Stimulated activated naive CD8-positive, alpha-beta T cell treated with anti-CD3 and anti-CD28 coated beads, Interleukin-15, Interleukin-2, amounts not matched to agents 100 ng/mL and 50 ng/mL, for 24 hours (primary cell): ENCODE measurements around the gene GRK5.

Experiments
- H3K27ac Mint-ChIP-seq: one replicate; pipeline ENCODE4 v1.8.0; 2021; ENCODE audit warnings: mild to moderate bottlenecking, mixed read lengths
- H3K27me3 Mint-ChIP-seq: one replicate; pipeline ENCODE4 v1.8.0; 2021; ENCODE audit warnings: mixed read lengths
- H3K36me3 Mint-ChIP-seq: one replicate; pipeline ENCODE4 v1.8.0; 2021; ENCODE audit warnings: low read depth, mixed read lengths
- H3K4me1 Mint-ChIP-seq: one replicate; pipeline ENCODE4 v1.8.0; 2021; ENCODE audit warnings: low read depth, mixed read lengths
- H3K4me3 Mint-ChIP-seq: one replicate; pipeline ENCODE4 v1.8.0; 2021; ENCODE audit warnings: mild to moderate bottlenecking, mixed read lengths
- H3K9me3 Mint-ChIP-seq: one replicate; pipeline ENCODE4 v1.8.0; 2021; ENCODE audit warnings: mixed read lengths

GRK5 gene

DNA sequence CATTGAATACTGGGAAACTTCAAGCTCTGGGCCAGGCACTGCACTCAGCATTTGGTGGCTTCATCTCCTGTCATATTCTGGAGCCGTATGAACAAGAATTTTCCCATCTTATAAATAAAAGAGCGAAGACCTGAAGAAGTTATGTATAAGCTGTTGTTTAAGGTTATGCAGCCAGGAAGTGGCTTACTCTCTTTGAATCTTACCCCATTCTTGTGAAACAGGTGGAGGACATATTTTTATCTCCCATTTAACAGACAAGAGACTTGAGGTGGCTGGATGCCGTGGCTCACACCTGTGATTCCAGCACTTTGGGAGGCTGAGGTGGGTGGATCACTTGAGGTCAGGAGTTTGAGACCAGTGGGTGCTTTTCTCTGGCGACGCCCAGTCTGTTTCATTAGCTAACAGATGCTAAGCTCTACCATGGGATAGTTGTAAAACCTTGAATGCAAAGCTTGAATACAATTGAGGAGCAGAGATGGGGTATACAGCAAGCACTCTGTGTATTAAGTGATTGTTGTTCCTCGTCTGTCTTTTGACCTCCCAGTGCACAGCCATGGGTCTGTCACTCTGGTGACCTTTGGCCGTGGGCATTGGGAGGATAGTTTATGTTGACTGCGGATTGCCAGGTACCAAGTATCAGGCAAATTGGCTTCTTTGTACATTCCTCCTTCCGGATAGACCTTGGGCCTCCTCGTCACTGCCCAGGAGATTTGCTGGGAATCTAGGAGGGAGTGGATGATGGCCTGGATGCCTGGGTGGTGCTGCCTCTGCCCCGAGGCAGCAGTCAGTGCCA, 85.8 kb downstream of the GRK5 start:
- H3K27me3 Mint-ChIP-seq = no peaks in the 10 kb centered on the region
- H3K9me3 Mint-ChIP-seq = peaks cover 6% of the 10 kb centered on the region
- no peak overlapping the region for H3K27ac Mint-ChIP-seq
- peaks cover 52% of the 10 kb centered on the region for H3K4me1 Mint-ChIP-seq
- no peak overlapping the region for H3K4me3 Mint-ChIP-seq
- H3K36me3 Mint-ChIP-seq = peaks cover 19% of the 10 kb centered on the region

DNA sequence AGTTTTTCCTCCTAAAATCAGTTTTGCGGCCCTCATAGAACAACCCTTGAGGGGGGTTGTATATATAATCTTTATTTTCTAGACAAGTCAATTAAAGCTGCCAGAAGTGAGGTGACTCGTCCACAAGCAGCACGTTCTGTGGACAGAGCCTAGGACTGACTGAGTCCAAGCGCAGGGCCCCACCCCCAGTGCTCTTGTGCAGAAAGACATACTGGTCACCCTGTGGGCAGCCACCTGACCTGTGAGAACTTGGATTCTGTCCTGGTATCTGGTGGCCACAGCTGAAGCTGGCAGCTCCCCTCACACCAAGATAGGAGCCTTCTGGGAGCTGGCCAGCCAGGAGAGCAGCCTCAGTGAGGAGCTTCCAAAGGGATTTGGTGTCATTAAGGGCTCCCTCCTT, 89.3 kb downstream of the GRK5 start:
- Mint-ChIP-seq H3K27me3 (no peaks in the 10 kb centered on the region), H3K36me3 (peaks cover 20% of the 10 kb centered on the region), H3K4me1 (peaks cover 53% of the 10 kb centered on the region), H3K4me3 (no peak overlapping the region), H3K9me3 (peaks cover 6% of the 10 kb centered on the region), H3K27ac (no peak overlapping the region)

GRCh38 chr10:119297207-119297968, 90.0 kb downstream of the GRK5 start:
- Mint-ChIP-seq H3K36me3 (peaks cover 20% of the 10 kb centered on the region), H3K4me3 (no peak overlapping the region), H3K27ac (no peak overlapping the region), H3K27me3 (no peaks in the 10 kb centered on the region), H3K4me1 (peaks cover 53% of the 10 kb centered on the region), H3K9me3 (peaks cover 6% of the 10 kb centered on the region)

- H3K27ac Mint-ChIP-seq = no peak overlapping the region
- H3K27me3 Mint-ChIP-seq = no peaks in the 10 kb centered on the region
- peaks cover 57% of the 10 kb centered on the region for H3K4me1 Mint-ChIP-seq
- H3K36me3 Mint-ChIP-seq = peaks cover 20% of the 10 kb centered on the region
- H3K9me3 Mint-ChIP-seq = peaks cover 6% of the 10 kb centered on the region
- H3K4me3 Mint-ChIP-seq = no peak overlapping the region
Measured at GRCh38 chr10:119298810-119299209, 91.4 kb downstream of the GRK5 start.

DNA sequence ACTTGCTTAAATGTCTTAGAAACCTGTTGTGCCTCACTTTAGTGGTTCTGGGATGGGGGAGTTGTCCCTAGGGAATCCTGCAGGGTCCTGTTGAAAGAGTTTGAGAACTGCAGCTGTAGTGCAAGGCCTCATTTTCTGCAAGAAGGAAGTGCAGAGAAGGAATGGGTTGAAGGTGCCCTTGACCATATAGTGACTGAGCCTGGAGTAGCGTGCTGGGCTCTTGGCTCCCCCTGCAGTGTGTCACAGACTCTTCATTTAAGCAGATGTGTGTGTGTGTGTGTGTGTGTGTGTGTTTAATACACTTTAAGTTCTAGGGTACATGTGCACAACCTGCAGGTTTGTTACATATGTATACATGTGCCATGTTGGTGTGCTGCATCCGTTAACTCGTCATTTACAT, 92.2 kb downstream of the GRK5 start:
- peaks cover 6% of the 10 kb centered on the region for H3K9me3 Mint-ChIP-seq
- no peak overlapping the region for H3K27ac Mint-ChIP-seq
- H3K4me3 Mint-ChIP-seq = no peak overlapping the region
- H3K4me1 Mint-ChIP-seq = peaks cover 64% of the 10 kb centered on the region
- H3K36me3 Mint-ChIP-seq = peaks cover 20% of the 10 kb centered on the region
- no peaks in the 10 kb centered on the region for H3K27me3 Mint-ChIP-seq

GRCh38 chr10:119301397-119301796, 94.0 kb downstream of the GRK5 start:
- peak overlapping the region; percentile 70 for H3K4me3 Mint-ChIP-seq
- peaks cover 12% of the 10 kb centered on the region for H3K36me3 Mint-ChIP-seq
- H3K9me3 Mint-ChIP-seq = peaks cover 6% of the 10 kb centered on the region

DNA sequence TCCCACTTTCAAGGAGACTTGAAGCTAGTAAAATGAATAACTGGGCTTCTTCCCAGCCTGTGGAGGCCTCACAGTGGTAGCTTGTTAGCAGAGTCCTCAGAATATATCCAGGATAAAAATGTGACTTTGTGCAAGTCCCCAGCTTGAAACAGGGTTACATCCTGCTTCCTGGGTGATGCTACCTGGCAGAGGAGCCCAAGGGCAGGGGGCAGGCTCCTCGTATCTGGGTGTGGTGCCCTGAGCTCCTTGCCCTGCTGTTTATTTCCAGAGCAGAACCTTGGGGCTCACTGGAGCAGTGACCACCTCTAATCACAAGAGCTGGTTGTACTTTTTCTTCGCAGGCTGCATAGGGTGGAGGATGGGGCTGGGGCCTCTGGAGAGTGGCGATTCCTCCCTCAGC, 94.8 kb downstream of the GRK5 start:
- peaks cover 11% of the 10 kb centered on the region for H3K36me3 Mint-ChIP-seq
- H3K27me3 Mint-ChIP-seq = no peaks in the 10 kb centered on the region
- peak overlapping the region; percentile 94 for H3K27ac Mint-ChIP-seq
- H3K4me1 Mint-ChIP-seq = peaks cover 91% of the 10 kb centered on the region
- peaks cover 6% of the 10 kb centered on the region for H3K9me3 Mint-ChIP-seq
- no peak overlapping the region for H3K4me3 Mint-ChIP-seq

More at GRCh38 chr10:119301397-119301796, 94.0 kb downstream of the GRK5 start:
- Mint-ChIP-seq H3K27me3 (no peaks in the 10 kb centered on the region), H3K27ac (peak overlapping the region; percentile 94), H3K4me1 (peaks cover 83% of the 10 kb centered on the region)

DNA sequence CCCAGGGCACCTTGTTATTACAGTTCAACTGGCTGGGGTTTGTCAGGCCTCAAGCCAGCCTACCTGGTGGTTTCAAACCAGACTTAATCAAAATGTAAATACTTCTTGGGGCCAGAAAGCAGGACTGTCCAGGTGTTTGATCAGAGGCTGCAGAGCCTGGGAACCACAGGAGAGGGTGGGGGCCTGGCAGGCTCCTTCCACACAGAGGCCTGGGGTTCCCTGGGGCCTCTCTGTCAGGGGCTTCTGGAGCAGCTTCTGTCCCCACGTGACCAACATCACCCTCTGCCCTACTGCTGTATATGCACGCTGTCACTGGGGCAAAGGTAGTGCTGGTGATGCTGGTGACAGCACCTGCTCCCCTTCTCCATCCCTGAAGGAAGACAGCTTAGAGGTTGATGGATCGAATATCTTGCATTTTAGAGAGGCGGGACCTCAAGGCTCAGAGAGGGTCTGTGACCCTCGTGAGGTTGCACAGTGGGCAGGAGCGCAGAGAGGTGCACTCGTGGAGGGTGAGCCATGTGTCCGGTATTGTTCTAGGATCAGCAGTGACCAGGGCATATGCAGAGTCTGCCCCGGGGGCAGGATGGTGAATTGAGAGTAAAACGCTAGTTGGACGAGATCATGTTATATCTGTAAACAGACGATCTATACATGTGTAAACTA, 95.4 kb downstream of the GRK5 start:
- Mint-ChIP-seq H3K4me3 (peak overlapping the region; percentile 2), H3K36me3 (peaks cover 7% of the 10 kb centered on the region), H3K4me1 (peaks cover 95% of the 10 kb centered on the region), H3K9me3 (peaks cover 3% of the 10 kb centered on the region), H3K27ac (peak overlapping the region; percentile 94), H3K27me3 (no peaks in the 10 kb centered on the region)

GRCh38 chr10:119303886-119304285, 96.5 kb downstream of the GRK5 start:
- Mint-ChIP-seq H3K27me3 (no peaks in the 10 kb centered on the region), H3K4me3 (no peak overlapping the region), H3K27ac (no peak overlapping the region)

DNA sequence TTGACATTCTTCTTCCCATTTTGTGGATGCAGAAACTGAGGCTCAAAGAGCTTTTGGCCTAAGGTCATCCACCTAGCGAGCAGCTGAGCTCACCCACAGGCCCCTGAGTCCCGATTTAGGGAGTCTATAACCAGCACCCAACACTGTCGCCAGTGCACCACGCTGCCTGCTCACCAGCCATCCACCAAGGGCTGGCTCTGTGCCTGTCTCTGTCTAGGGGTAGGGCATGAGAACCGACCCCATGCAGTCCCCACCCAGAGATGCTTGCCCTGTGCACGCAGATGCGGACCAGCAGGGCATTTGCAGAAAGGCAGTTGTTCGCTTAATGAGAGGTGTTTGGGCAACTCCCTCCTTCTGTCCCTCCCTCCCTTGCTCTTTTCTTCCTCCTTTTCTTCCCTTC, 97.2 kb downstream of the GRK5 start:
- peaks cover 98% of the 10 kb centered on the region for H3K4me1 Mint-ChIP-seq
- H3K27me3 Mint-ChIP-seq = no peaks in the 10 kb centered on the region
- H3K4me3 Mint-ChIP-seq = no peak overlapping the region

More at GRCh38 chr10:119303886-119304285, 96.5 kb downstream of the GRK5 start:
- H3K36me3 Mint-ChIP-seq = no peaks in the 10 kb centered on the region
- peaks cover 94% of the 10 kb centered on the region for H3K4me1 Mint-ChIP-seq
- H3K9me3 Mint-ChIP-seq = no peaks in the 10 kb centered on the region

DNA sequence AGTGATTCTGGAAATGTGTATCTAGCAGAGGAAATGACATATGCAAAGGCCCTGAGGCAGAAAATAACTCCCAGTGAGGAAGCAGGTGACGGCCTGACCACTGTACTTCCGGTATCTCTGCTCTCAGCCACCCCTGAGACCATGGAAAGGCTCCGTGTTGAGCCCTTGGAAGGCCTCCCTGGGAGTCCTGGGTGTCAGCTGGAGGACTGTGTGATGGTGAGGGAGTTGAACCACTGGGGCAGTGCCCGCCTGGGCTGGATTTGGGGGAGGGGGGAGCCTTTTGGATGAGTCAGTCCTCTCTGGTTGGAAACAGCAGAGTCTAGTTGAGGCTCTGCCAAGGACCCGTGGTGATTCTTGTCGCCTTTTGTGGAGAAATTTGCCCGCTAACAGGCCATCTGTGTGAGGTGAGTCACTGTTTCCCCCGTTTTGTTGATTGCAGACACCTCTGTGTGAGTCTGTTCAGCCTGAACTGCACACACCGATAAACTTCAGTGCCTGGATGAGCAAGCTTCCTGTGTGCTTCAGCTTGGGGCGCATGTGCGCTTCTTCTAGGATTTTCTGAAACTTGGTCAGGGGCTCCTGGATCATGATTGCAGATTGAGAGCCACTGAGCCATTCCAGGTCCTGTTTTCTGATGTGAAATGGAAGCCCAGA, 98.6 kb downstream of the GRK5 start:
- no peaks in the 10 kb centered on the region for H3K36me3 Mint-ChIP-seq
- H3K27ac Mint-ChIP-seq = peak overlapping the region; percentile 99
- peak overlapping the region; percentile 76 for H3K4me3 Mint-ChIP-seq
- H3K4me1 Mint-ChIP-seq = peaks cover 98% of the 10 kb centered on the region
- H3K27me3 Mint-ChIP-seq = peaks cover 6% of the 10 kb centered on the region
- no peaks in the 10 kb centered on the region for H3K9me3 Mint-ChIP-seq

More for the DNA sequence above, 97.2 kb downstream of the GRK5 start:
- H3K27ac Mint-ChIP-seq = peak overlapping the region; percentile 99
- no peaks in the 10 kb centered on the region for H3K9me3 Mint-ChIP-seq
- H3K36me3 Mint-ChIP-seq = no peaks in the 10 kb centered on the region

DNA sequence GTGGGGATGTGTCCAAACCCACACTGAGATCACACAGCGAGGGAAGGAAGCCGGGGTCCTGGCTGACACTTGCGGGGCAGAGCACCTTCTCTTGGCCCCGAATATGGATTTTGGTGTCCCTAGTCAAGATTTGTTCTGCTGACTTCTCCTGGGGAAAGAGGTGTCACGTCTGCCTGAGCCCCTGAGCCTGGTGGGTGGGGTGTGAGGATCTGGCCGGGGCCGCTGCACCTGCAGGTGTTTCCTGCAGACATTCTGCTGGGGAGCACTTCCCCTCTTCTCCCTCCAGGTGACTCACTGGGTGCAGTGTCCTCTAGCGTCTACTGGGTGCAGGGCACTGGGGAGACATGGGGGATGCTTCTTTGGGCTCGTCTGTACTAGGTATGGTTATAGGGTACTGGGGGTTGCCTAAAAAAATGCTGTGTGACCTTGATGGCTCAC, 99.2 kb downstream of the GRK5 start:
- peak overlapping the region; percentile 99 for H3K27ac Mint-ChIP-seq

GRCh38 chr10:119306986-119307392, 99.6 kb downstream of the GRK5 start:
- H3K4me3 Mint-ChIP-seq = peak overlapping the region; percentile 76
- peak overlapping the region; percentile 99 for H3K27ac Mint-ChIP-seq
- H3K36me3 Mint-ChIP-seq = no peaks in the 10 kb centered on the region
- peaks cover 91% of the 10 kb centered on the region for H3K4me1 Mint-ChIP-seq
- H3K9me3 Mint-ChIP-seq = no peaks in the 10 kb centered on the region
- H3K27me3 Mint-ChIP-seq = peaks cover 9% of the 10 kb centered on the region

More for the DNA sequence above, 99.2 kb downstream of the GRK5 start:
- H3K36me3 Mint-ChIP-seq = no peaks in the 10 kb centered on the region
- H3K27me3 Mint-ChIP-seq = peaks cover 9% of the 10 kb centered on the region
- peaks cover 96% of the 10 kb centered on the region for H3K4me1 Mint-ChIP-seq
- H3K9me3 Mint-ChIP-seq = no peaks in the 10 kb centered on the region
- peak overlapping the region; percentile 76 for H3K4me3 Mint-ChIP-seq

- H3K4me3 Mint-ChIP-seq = no peak overlapping the region
- H3K27me3 Mint-ChIP-seq = peaks cover 15% of the 10 kb centered on the region
- no peak overlapping the region for H3K27ac Mint-ChIP-seq
- peaks cover 90% of the 10 kb centered on the region for H3K4me1 Mint-ChIP-seq
- peaks cover 5% of the 10 kb centered on the region for H3K9me3 Mint-ChIP-seq
- peaks cover 6% of the 10 kb centered on the region for H3K36me3 Mint-ChIP-seq
Measured at GRCh38 chr10:119308089-119308488, 100.7 kb downstream of the GRK5 start.
